Hematopoietic multipotent progenitor cell treated with erythropoietin and hydrocortisone succinate and interleukin-3 and kit ligand, for 6 days (in vitro differentiated cells): Measurements from ENCODE around the gene LRRK1.
A peak's percentile ranks its signal among the peaks of the same experiment; 100 is the strongest.

ENCODE experiments used
- DNase-seq: peaks from one replicate; pipeline ENCODE4 v3.0.0-alpha.2; 2015

LRRK1 gene

DNA sequence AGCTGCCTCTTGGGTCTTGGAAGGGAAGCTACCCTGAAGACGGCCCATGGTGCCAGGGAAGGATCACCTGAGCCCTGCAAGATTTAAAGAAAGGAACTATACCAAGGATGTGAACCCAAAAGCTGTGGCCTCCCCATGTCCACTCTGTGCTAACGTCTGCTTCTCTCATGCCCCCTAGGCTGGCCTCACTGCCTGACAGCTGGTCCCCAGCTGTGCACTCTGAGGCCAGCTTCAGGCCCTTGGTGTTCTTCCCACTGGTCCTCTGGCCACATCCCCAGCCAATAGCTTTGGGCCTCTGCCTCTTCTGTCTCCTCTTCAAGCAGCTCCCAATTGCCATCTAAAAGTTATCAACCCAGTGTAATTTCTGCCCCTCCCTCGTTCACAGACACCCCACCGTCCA is 5.2 kb upstream of the LRRK1 start:
- no peak for DNase-seq

DNA sequence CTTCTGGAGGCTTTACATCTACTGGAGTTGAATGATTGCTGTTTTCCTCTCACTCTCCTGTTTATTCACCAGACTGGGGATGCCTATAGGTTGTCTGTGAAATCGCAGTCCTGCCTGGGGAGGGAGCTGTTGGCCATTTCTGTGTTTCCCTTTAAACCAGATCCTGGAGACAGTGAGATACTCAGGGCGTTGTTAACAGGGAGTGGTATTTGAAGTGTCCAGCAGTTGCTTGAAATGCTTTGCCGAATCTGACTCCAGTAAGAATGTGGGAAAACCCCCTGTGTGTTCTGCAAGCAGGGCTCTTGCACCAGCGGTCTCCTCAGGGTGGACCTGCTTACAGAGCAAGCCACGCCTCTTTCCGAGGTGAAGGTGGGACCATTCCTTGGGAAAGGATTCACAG is 4.3 kb upstream of the LRRK1 start:
- no peak for DNase-seq

DNA sequence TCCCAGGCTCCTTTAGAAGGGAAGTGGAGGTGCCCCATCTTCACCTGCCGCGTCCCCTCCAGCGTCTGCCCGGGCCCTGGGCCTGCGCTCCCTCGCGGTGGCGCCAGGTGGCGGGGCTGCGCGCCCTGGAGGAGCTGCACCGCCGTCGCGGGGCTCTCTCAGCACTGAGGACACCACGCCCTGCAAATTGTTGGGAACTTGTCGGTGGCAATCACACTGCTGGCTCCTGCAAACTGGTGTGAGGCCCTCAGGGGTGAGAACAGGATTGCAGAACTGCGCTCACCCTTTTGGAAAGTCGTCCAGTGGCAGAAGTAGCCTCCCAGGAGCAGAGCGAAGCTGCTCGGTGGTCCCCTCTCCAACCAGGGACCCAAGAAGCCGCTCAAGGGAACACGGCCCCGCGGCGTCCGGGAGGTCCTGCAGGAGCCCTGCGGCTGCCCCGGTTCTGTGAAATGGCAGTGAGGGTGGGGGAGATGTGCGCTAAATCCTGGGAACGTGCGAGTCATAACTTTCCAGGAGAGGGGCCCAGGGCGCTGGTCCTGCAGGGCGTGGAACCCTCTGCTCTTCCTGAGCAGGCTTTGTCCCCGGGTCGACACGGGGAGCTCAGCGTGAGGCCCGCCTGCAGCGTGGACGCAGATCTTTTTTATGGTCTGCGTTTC is 995 bp upstream of the LRRK1 start:
- peak; percentile 90 for DNase-seq

DNA sequence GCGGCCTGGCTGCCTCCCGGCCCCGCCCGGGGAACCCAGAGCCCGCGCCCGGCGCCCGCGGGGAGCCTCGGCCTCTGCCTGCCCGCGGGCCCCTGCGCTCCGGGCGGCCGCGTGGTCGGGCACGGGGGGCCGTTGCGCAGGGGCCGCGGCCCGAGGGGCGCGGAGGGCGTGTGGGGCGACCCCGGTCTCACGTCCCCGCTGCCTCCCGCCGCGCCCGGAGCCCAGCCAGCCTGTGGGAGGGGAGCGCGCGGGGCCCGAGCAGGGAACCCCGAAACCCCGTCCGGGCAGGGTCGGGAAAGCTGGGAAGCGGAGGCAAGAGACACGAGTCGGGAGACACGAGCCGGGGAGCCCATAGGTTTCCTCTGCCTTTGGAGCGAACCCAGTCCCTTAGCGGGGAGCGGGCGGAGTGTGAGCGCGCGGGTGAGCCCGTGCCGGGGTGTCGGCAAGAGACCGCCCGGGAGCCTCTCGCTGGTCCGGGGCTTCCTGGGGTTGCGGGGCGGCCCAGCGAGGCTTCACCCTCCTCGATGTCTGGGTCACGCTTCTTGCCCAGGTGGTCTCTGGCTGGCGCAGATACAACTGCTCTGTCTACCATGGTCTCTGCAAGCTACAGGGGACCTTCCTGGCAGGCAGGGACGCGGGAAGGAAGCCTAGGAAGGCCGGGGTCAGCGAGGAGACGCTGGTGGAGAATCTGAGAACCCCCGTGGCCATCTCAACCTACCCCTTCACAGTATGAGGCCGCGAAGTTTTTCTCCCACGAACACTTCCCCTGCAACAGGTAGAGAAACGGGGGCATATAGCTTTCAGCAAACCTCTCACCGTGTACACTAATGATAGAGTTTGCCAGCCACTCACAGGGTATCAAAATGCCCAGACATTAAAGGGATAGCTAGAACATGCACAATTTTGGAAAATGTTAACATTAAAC is 586 bp downstream of the LRRK1 start:
- DNase-seq, result peak; percentile 50

DNA sequence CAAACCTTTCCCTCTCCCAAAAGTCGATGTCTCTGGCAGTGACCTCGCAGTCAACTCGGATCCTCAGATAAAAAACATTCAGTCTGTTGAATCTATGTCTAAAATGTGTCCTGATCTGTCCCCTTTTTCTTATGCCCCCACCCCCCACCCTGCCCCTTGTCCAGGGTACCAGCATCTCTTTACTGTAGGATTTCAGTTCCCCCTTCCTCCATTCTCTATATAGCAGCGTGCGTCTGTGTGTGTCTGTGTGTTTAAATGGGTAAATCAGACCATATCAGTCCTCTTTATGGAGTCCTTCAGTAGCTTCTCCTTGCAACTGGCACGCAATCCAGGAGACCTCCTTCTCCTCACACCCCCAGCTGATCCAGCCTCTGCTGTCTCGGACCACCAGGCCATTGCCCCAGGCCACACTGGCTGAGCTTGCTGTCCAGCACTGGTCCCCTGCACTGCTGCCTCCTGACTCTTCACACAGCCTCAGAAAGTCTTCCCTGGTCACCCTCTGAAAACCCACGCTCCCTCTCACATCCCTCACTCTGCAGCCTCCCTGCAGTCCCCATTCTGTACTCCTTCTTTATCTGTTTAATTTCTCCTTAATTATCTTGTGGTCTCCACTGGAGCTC is 1.5 kb downstream of the LRRK1 start:
- no peak for DNase-seq

GRCh38 chr15:100922192-100923040 is 3.3 kb downstream of the LRRK1 start:
- no peak for DNase-seq

DNA sequence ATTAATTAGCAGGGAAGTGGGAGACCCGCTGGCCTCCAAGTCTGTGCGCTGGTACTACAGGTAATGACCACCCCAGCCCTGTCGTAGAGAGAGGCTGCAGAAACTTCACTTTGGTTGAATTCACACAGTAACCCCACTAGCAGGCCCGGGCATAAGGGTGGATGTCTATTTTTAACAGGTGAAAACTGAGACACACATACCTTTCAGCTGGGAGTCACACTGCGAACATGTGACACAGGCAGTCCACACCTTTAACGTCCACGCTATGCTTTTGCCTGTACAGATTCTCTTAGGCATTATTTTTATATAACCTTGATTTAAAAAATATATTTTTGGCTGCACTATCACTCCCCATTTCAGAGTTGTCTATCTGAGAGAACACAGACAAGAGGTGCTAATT is 3.9 kb downstream of the LRRK1 start:
- DNase-seq, result no peak

GRCh38 chr15:100923902-100924301 is 4.7 kb downstream of the LRRK1 start:
- no peak for DNase-seq

- no peak for DNase-seq
Measured at GRCh38 chr15:100924436-100924835, 5.3 kb downstream of the LRRK1 start.

GRCh38 chr15:100925480-100925879 is 6.3 kb downstream of the LRRK1 start:
- no peak for DNase-seq

DNA sequence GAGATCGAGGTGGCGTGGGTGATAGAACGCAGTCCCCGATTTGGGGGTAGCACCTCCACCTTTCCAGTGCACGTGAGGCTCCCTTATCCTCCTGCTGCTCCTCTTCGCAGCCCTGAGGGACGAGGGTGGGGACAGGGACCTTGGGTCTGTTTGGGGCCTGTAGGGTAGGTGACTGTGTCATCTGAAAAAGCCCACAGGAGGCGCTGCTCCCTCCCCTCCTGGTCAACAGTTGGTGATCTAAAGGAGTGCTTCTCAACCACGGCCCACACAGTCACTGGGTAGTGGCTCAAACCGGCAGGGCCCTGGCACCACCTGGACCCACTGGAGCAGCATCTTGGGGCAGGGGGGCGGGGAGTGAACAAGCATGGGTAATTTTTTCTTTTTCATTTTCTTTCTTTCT is 7.1 kb downstream of the LRRK1 start:
- DNase-seq, result peak; percentile 16

DNA sequence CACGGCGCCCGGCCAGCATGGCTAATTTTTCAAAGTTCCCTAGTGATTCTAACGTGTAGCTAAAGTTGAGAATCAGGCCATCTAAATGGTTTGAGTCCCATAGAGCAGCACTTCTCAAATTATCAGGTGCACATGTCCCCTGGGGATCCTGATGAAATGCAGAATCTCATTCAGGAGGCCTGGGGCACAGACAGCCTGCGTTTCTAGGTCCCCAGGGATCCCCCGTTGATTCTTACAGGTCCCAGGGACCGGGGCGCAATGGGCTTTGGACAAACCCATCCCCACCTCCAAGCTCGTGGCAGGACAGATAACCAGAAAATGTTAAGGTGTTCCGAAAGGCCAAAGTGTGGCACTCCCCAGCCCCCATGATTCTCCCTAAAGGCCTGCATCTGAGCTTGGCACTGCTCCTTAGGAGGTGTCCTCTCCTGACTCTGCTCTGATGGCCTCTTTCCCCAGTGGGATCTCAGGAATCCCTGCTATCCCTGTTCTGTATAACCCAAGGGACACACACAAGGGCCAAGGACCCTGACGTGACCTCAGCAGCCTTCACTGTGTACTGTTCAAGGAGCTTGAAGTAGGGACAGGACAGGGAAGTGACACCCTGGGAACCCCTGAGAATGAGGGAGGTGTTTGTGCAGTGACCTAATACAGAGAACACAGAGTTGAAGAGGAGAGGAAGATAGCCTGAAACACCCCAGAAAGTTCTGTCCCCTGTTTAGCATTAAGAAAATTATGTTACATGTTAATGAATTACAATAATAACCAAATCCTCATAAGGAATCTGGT is 8.0 kb downstream of the LRRK1 start:
- no peak for DNase-seq

DNA sequence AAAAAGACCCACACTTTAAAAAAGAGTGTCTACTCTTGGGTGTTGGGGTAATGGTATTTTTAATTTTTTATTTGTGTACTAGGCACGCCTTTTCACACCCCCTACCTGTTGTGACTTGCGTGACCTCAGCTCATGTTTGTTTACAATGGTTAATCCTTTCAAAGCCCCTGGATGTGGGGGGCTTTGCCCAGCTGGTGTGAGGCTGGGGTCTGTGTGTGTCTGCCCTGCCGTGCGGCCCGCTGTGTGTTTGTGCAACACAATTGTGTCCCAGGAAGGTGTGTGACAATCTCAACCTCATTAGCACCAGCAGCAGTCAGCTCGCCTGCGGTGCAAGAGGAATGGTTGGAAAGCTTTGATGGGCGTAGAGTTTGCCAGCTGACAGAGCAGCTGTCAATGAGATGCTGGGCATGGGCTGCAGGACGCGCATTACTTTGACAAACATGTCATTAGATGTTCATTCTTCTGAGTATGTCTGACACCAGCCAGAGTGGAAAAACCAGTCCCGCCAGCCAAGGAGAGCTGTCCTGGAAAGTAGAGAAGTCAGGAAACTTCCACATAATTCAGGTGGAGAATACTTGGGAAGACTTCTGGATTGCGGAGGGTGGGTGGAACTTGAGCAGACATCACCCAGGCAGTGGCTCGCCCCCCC is 9.6 kb downstream of the LRRK1 start:
- no peak for DNase-seq

- no peak for DNase-seq
Measured at GRCh38 chr15:100929641-100930042, 10.5 kb downstream of the LRRK1 start.

- no peak for DNase-seq
Measured at GRCh38 chr15:100930306-100930848, 11.2 kb downstream of the LRRK1 start.

DNA sequence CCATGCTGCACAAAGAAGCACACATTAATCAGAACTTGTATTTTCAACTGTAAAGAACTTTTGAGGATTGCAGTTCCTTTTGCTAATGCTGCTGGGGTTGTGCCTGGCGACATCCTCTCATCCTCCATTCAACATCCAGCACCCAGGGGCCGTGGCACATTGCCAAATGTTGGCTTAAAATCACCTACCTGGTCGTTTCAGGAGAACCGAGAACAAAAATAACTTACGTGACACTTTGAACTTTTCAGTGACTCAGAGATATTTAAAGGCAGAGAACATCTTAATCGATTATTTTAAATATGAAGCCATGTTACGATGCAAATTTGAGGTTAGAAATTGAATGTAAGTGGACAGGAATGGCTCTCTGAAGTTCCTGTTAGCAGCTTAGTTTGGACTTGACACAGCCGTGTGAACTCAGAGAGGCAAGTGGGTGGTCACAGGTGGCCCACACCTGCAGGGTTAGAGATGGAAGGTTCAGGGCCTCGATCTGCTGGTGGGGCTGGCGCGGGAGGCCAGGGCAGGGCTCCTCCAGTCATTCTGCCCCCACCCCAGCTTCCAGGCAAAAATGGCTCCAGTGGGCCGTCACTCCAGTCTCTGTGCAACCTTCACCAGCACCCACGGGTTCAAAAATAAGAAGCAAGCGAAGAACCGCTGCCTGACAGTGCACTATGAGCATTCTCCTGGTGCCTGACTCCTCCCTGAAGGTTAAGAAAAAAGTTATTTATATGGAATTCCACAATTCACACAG is 12.2 kb downstream of the LRRK1 start:
- DNase-seq, result no peak

DNA sequence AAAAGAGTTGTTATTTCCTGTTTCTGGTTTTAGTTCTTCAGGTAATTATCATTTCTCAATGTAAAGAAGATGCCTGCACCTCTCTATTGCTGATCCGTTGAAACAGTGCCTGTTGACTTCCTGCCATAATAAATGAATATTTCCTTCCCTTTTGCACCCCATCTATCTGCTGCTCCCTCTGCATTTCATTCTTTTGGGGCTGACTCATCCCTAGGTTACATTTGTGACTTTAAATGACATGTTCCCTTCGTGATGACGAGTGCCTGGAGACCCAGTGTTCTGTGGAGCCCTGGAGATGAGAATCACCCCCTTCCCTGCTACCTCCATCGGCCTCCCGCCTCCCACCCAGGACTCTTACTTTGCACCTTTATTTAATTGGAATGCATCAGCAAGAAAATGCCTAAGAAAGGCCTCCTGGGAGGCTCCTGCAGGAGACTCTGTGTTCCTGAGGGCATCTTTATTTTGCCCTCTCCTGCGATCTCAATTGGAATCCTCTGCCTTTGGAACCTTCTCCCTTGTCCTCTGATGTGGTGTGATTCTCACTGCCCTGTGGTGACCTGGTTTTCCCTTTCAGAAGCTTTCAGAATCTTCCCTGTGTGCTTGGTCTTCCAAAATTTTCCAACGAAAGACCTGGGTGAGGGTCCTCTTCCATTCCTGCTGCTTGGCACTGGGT is 13.7 kb downstream of the LRRK1 start:
- no peak for DNase-seq

- DNase-seq, result no peak
Measured at GRCh38 chr15:100934166-100934565, 15.0 kb downstream of the LRRK1 start.

- peak; percentile 36 for DNase-seq
Measured at GRCh38 chr15:100934726-100935125, 15.6 kb downstream of the LRRK1 start.

DNA sequence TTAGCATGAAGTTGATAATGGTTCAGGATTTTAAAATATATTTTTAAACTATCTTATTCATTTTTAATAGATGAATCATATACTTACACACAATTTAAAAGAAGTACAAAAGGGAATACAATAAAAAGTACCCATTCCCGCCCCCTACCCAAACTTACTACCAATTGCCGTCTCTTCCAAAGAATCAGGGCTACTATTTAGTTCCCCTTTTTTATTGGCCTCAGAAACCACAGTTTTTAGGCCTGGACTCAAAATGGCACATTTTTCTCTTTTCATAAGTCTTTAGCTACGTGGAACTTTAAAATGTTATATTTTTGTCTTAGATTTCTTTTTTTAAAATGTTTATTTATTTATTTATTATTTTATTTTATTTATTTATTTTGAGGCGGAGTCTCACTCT is 18.0 kb downstream of the LRRK1 start:
- DNase-seq, result peak; percentile 35
